T-helper 17 cell (primary cell): ENCODE data around the gene DERL2. TPM values are rescaled to one million over a fixed set of nuclear protein-coding genes. Genes with fewer than 3 reads are reported as not detected.

Experiments used
- total RNA-seq, 4 donors: library from RNA in 2 of 4; stranded (reverse) in 2 of 4; gene quantifications; one replicate each; pipeline ENCODE4 v1.2.3 and lab custom pipeline; 2022 to 2026

Gene DERL2
- total RNA-seq, 2 donors from 2014 or later, result 66.3 to 78.0 TPM

Other genes starting within 250 kb of the DERL2 start
- gene RABEP1, start 203.9 kb downstream of the DERL2 start, total RNA-seq, result 10 to 100 TPM; 33.2 to 33.6 TPM
- 100 to 1,000 TPM; 118 to 130 TPM for gene NUP88, start 66.5 kb downstream of the DERL2 start, total RNA-seq
- 10 to 100 TPM; 57.7 to 72.7 TPM for gene RPAIN, start 66.0 kb downstream of the DERL2 start, total RNA-seq
- 10 to 100 TPM; 63.8 to 71.6 TPM for gene C1QBP, start 47.0 kb downstream of the DERL2 start, total RNA-seq
- gene DHX33, start 17.2 kb downstream of the DERL2 start, total RNA-seq, result 1 to 10 TPM; 7.5 to 9.0 TPM
- 10 to 100 TPM; 19.2 to 31.0 TPM for gene MIS12, start 388 bp upstream of the DERL2 start, total RNA-seq
- 100 to 1,000 TPM; 190 to 200 TPM for gene NLRP1, start 98.3 kb upstream of the DERL2 start, total RNA-seq